ENCODE results near the gene PLPPR3.

- TF ChIP-seq POLR2AphosphoS5 (IDR thresholded peaks at IDR 0.05; ENCODE audit: insufficient read depth in 1 of 2, low read depth in 1 of 2) (peak in 1 of 2 donors; percentile 16), POLR2A (IDR thresholded peaks at IDR 0.05) (no peak), CTCF (IDR thresholded peaks at IDR 0.05) (no peak)
These were observed 40.2 kb upstream of the PLPPR3 start for GRCh38 chr19:861756-862580.

Measured in vagina (tissue), 2 donors.